Muscle of back (tissue), 11 donors: ENCODE data around the gene CHMP2B. TPM values are rescaled to one million over a fixed set of nuclear protein-coding genes. Genes with fewer than 3 reads are reported as not detected.
"Not testable (repeated sequence)": the region's sequence is repeated elsewhere in the genome, so short reads cannot be mapped to it uniquely, and the experiment has no call there.

ENCODE experiments used
- DNase-seq, 3 donors: peaks; one replicate each; pipeline versions ENCODE4 v3.0.0 to v3.0.0-alpha.2; 2013
- polyA plus RNA-seq, 10 donors: library from polyadenylated mRNA; unstranded; fragments of 120-200 nt; gene quantifications; one replicate each; pipeline ENCODE4 v1.2.1, GENCODE V29; 2013; ENCODE audit not compliant: insufficient read length in 10 of 10

The CHMP2B gene
- polyA plus RNA-seq, 10 donors, result 23.1 to 32.8 (median 26.6) TPM

DNA sequence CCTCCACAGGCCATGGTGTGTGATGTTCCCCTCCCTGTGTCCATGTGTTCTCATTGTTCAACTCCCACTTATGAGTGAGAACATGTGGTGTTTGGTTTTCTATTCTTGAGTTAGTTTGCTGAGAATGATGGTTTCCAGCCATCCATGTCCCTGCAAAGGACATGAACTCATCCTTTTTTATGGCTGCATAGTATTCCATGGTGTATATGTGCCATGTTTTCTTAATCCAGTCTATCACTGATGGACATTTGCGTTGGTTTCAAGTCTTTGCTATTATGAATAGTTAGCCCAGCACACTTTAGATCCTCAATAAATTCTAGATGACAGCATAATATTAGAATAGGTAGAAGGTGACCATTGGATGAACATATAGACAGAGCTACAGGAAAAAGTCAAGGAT, 77.9 kb downstream of the CHMP2B start:
- not testable (repeated sequence) for DNase-seq

Other genes with a start within 250 kb of the CHMP2B start
- 10 to 100 TPM; 21.9 to 35.3 (median 28.4) TPM for gene VGLL3, start 236.2 kb upstream of the CHMP2B start, polyA plus RNA-seq
- gene POU1F1, start 49.3 kb downstream of the CHMP2B start, polyA plus RNA-seq, result not detected